KMS-11 (cell line): ENCODE measurements around the gene FAM170B.

Experiments
- H2AFZ ChIP-seq: fragments of 200-600 bp; sonication (generic); 2 replicates; pipeline ENCODE4 v1.6.1; 2016; ENCODE audit warnings: antibody characterized with exemption, mixed run types, low read depth
- H3K27ac ChIP-seq: fragments of 200-600 bp; sonication (generic); 2 replicates; pipeline ENCODE4 v1.6.1; 2016; ENCODE audit warnings: mild to moderate bottlenecking, mixed run types
- H3K27me3 ChIP-seq: fragments of 200-600 bp; sonication (generic); 2 replicates; pipeline ENCODE4 v1.6.1; 2017; ENCODE audit warnings: mild to moderate bottlenecking, low read depth, mixed run types, moderate library complexity; ENCODE audit not compliant: insufficient read depth
- H3K36me3 ChIP-seq: fragments of 200-600 bp; sonication (generic); 2 replicates; pipeline ENCODE4 v1.6.1; 2017; ENCODE audit warnings: mild to moderate bottlenecking, mixed run types; ENCODE audit not compliant: insufficient read depth
- H3K4me1 ChIP-seq: fragments of 200-600 bp; sonication (generic); 2 replicates; pipeline ENCODE4 v1.6.1; 2016; ENCODE audit warnings: mild to moderate bottlenecking, low read depth, mixed run types; ENCODE audit not compliant: poor library complexity, severe bottlenecking
- H3K4me2 ChIP-seq: fragments of 200-600 bp; sonication (generic); 2 replicates; pipeline ENCODE4 v1.7.0; 2016; ENCODE audit warnings: mild to moderate bottlenecking, mixed run types
- H3K4me3 ChIP-seq: fragments of 200-600 bp; sonication (generic); IDR thresholded peaks from 2 replicates; pipeline ENCODE4 v1.6.1; 2017; ENCODE audit warnings: low read depth, low read length, mixed read lengths; ENCODE audit not compliant: insufficient read depth
- H3K79me2 ChIP-seq: fragments of 200-600 bp; sonication (generic); 2 replicates; pipeline ENCODE4 v1.6.1; 2016; ENCODE audit warnings: low read depth, mixed run types; ENCODE audit not compliant: insufficient read depth
- H3K9ac ChIP-seq: fragments of 200-600 bp; sonication (generic); 2 replicates; pipeline ENCODE4 v1.6.1; 2016; ENCODE audit warnings: mild to moderate bottlenecking, mixed run types
- H4K20me1 ChIP-seq: fragments of 200-600 bp; sonication (generic); 2 replicates; pipeline ENCODE4 v1.6.1; 2016; ENCODE audit warnings: mild to moderate bottlenecking, mixed run types; ENCODE audit not compliant: insufficient read depth
- TF ChIP-seq, protein P1 (sequence below): fragments of 200-600 bp; sonication (generic); conservative IDR thresholded peaks from 2 replicates; pipeline ENCODE4 v1.6.1; 2017; ENCODE audit warnings: low read depth, mild to moderate bottlenecking, antibody characterized with exemption, low read length, moderate library complexity, mixed read lengths

FAM170B gene

DNA sequence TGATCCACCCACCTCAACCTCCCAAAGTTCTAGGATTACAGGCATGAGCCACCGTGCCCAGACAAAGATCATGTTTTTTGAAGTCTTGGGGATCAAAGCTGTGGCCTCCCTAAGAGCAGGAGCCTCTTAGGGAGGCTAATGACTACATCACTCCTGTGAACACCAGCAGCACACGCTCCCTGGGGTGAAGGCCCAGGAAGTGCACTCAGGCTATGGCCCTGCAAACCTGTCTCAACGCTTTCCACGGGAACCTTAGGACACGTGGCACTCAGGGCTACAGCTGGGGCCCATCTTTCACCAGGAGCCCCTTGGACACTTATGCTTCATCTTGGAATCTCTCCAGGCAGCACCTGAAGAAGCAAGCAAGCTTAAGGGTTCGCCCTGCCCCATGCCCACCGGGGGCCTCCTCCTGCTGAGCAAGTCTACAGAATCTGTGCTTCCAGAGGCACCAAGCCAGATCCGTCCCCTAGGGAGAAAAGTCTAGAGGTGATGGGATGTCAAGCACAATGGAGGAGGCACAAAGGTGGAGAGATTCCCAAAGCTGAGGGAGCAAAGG is 36.9 kb downstream of the FAM170B start:
- H3K79me2 ChIP-seq, result no peaks in the 10 kb centered on the region
- no peak overlapping the region for H2AFZ ChIP-seq
- H3K36me3 ChIP-seq, result no peaks in the 10 kb centered on the region
- no peaks in the 10 kb centered on the region for H3K4me1 ChIP-seq
- H4K20me1 ChIP-seq, result no peaks in the 10 kb centered on the region
- TF ChIP-seq, protein P1, sequence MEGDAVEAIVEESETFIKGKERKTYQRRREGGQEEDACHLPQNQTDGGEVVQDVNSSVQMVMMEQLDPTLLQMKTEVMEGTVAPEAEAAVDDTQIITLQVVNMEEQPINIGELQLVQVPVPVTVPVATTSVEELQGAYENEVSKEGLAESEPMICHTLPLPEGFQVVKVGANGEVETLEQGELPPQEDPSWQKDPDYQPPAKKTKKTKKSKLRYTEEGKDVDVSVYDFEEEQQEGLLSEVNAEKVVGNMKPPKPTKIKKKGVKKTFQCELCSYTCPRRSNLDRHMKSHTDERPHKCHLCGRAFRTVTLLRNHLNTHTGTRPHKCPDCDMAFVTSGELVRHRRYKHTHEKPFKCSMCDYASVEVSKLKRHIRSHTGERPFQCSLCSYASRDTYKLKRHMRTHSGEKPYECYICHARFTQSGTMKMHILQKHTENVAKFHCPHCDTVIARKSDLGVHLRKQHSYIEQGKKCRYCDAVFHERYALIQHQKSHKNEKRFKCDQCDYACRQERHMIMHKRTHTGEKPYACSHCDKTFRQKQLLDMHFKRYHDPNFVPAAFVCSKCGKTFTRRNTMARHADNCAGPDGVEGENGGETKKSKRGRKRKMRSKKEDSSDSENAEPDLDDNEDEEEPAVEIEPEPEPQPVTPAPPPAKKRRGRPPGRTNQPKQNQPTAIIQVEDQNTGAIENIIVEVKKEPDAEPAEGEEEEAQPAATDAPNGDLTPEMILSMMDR, result no peak
- H3K4me2 ChIP-seq, result no peak overlapping the region
- H3K27ac ChIP-seq, result no peak overlapping the region
- H3K9ac ChIP-seq, result no peak overlapping the region
- H3K4me3 ChIP-seq, result no peak overlapping the region
- H3K27me3 ChIP-seq, result no peaks in the 10 kb centered on the region

DNA sequence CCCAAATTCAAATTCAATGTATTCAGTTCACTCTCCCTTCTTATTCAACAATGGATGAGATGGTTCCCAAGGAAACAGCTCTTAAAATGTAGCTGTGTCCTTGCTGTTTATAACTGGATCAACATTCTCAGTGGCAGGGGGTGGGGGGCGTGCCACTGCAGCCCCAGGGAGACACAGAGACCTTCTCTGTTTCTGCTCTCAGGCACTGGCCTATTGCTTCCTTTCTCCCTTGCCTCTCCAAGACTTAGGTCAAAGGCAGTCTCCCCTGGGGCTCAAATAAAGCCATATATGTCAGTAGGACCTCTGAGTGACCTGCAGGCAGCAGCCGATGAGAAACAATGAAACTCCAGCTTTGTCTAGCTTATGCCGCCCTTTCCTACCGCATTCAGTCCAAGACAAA is 39.2 kb downstream of the FAM170B start:
- H3K9ac ChIP-seq, result no peak overlapping the region
- no peak overlapping the region for H3K27ac ChIP-seq
- H3K4me3 ChIP-seq, result no peak overlapping the region
- TF ChIP-seq, protein P1, result no peak
- no peaks in the 10 kb centered on the region for H4K20me1 ChIP-seq
- no peak overlapping the region for H2AFZ ChIP-seq
- H3K36me3 ChIP-seq, result no peaks in the 10 kb centered on the region
- no peaks in the 10 kb centered on the region for H3K79me2 ChIP-seq
- no peak overlapping the region for H3K4me2 ChIP-seq
- H3K27me3 ChIP-seq, result no peaks in the 10 kb centered on the region
- no peaks in the 10 kb centered on the region for H3K4me1 ChIP-seq

DNA sequence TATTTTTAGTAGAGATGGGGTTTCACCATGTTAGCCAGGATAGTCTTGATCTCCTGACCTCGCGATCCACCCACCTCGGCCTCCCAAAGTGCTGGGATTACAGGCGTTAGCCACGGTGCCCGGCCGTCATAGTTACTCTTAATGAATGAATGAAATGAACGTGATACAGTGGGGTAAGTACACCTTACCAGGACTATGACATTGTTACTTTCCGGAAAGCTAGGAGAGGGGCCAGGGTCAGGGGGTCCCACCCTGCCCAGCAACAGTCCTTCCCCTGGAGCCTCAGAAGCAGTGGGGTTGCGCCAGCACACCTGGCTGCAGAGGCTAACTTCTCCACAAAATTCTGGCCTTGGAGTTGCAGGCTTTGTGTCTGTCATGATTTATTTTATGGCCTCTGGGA is 39.9 kb downstream of the FAM170B start:
- TF ChIP-seq, protein P1, result no peak
- no peak overlapping the region for H3K27ac ChIP-seq
- H3K27me3 ChIP-seq, result no peaks in the 10 kb centered on the region

DNA sequence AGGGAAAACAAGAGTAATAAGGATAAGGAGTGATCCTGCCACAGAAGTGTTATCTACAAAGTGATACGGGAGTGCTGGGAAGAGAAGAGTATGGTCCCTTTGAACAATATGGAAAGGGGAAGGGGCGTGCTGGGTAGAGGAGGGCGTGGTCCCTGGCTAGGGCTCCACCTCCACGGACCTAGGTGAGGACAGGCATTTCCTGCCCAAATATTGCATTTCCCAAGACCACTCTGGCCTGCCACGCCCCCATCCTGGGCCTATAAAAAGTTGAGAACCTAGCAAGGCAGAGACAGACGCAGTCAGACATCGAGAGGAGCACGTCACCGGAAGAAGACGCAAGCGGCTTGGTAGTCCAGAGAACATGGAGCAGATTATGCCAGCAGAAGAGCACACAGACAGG is 41.3 kb downstream of the FAM170B start:
- no peak overlapping the region for H2AFZ ChIP-seq
- H3K79me2 ChIP-seq, result no peaks in the 10 kb centered on the region
- H3K27me3 ChIP-seq, result no peaks in the 10 kb centered on the region
- no peaks in the 10 kb centered on the region for H3K36me3 ChIP-seq
- H3K4me3 ChIP-seq, result no peak overlapping the region
- TF ChIP-seq, protein P1, result no peak
- no peaks in the 10 kb centered on the region for H4K20me1 ChIP-seq
- H3K4me1 ChIP-seq, result no peaks in the 10 kb centered on the region
- no peak overlapping the region for H3K27ac ChIP-seq
- H3K9ac ChIP-seq, result no peak overlapping the region
- H3K4me2 ChIP-seq, result no peak overlapping the region

More for the DNA sequence above, 39.9 kb downstream of the FAM170B start:
- no peak overlapping the region for H3K4me2 ChIP-seq
- no peak overlapping the region for H2AFZ ChIP-seq
- H3K79me2 ChIP-seq, result no peaks in the 10 kb centered on the region
- no peaks in the 10 kb centered on the region for H3K36me3 ChIP-seq
- no peak overlapping the region for H3K9ac ChIP-seq
- no peaks in the 10 kb centered on the region for H3K4me1 ChIP-seq
- H4K20me1 ChIP-seq, result no peaks in the 10 kb centered on the region
- H3K4me3 ChIP-seq, result no peak overlapping the region
